ENCODE data around the gene PRM3. TPM values are rescaled to one million over a fixed set of nuclear protein-coding genes. Genes with fewer than 3 reads are reported as not detected.
A peak's percentile ranks its signal among the peaks of the same experiment; 100 is the strongest.

PRM3 gene
- polyA plus RNA-seq, 1 donor (not counting 4 experiments of a cell fraction or from before 2014, with no cell fraction given): not detected

DNA sequence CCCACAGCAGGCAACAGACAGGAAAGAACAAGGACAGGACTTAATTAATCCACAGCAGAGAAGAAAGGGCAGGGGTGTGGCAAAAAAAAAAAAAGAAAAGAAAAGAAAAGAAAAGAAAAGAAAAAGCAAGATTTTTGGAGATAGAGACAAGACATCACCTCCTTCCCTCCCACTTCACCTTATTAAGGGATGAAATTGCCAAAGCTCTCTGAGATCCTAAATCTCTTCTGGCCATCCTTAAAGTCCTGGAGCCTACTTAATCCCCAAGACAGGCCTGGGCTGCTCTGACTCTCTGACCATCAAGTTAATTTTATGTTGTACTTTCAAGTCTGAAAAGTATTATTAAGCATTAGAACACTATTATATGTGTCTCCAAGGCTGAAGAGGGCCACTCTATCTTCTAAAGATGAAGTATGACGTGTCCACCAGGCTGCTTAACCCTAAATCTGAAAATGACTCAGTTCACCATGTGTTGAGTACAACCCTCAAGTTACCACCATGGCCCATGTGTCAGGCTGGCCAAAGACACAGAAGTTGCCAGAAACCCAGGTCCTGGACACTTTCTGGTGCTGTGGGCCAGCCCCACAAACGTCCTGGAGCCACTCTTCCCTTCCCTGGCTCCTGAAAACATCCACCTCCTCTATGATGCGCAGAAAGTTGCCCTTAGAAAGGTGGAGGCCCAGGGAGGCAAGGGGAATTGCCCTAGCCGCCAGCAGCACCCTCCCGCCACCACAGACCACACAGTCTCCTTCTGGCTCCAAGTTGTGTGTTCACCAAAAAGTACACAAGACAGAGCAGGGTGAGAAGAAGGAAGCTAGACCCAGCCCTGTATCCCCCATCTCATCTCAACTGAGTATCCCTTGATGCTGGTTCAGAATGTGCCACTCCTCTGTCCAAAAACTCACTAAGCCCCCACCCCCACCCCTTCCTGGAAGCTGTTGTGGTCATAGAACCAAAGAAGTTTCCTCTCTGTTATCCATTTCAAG lies 20.1 kb downstream of the PRM3 start:
- Histone ChIP-seq H3K9me1 (ENCODE audit: control insufficient read depth, extremely low read depth, insufficient read depth, low read length) (no peaks in the 10 kb centered on the region), H3K9ac (ENCODE audit: control insufficient read depth, extremely low read depth, insufficient read depth, low read length) (no peak overlapping the region), H3K36me3 (ENCODE audit: control insufficient read depth in 2 of 2, extremely low read depth in 1 of 2, insufficient read depth in 2 of 2, low read length in 2 of 2) (no peaks in the 10 kb centered on the region), H3K27ac (ENCODE audit: control insufficient read depth, insufficient read depth, low read length) (no peak overlapping the region), H3K4me2 (ENCODE audit: control insufficient read depth, extremely low read depth, insufficient read depth, low read depth, low read length) (peak overlapping the region; percentile 85), H3K4me1 (ENCODE audit: control insufficient read depth, extremely low read depth, insufficient read depth, low read length) (peaks cover 20% of the 10 kb centered on the region), H3K27me3 (ENCODE audit: control insufficient read depth, extremely low read depth, insufficient read depth, low read length) (no peaks in the 10 kb centered on the region), H2AFZ (ENCODE audit: control insufficient read depth, low read length) (no peak overlapping the region), H3K9me3 (ENCODE audit: control insufficient read depth, low read depth, low read length) (no peaks in the 10 kb centered on the region), H3K4me3 (ENCODE audit: control insufficient read depth in 2 of 3, extremely low read depth in 1 of 3, insufficient read depth in 2 of 3, low read depth in 1 of 3, low read length in 3 of 3) (peak overlapping the region in 2 of 3 experiments; percentile 26 to 88), H3K79me2 (ENCODE audit: control insufficient read depth, insufficient read depth, low read length) (peaks cover 19% of the 10 kb centered on the region), H4K20me1 (ENCODE audit: control insufficient read depth, extremely low read depth, insufficient read depth, low read length) (no peaks in the 10 kb centered on the region)
- FAIRE-seq: no peak
- dilution Hi-C loops (cut with MboI; ENCODE audit: extremely low pct_ligation_motif_present, low sequenced_read_pairs): no loop called here
- no peak for DNase-seq (ENCODE audit: low read depth, low spot score)
- no peak for TF ChIP-seq EZH2 (IDR thresholded peaks at IDR 0.05; ENCODE audit: low read length)
- TF ChIP-seq, protein P1, sequence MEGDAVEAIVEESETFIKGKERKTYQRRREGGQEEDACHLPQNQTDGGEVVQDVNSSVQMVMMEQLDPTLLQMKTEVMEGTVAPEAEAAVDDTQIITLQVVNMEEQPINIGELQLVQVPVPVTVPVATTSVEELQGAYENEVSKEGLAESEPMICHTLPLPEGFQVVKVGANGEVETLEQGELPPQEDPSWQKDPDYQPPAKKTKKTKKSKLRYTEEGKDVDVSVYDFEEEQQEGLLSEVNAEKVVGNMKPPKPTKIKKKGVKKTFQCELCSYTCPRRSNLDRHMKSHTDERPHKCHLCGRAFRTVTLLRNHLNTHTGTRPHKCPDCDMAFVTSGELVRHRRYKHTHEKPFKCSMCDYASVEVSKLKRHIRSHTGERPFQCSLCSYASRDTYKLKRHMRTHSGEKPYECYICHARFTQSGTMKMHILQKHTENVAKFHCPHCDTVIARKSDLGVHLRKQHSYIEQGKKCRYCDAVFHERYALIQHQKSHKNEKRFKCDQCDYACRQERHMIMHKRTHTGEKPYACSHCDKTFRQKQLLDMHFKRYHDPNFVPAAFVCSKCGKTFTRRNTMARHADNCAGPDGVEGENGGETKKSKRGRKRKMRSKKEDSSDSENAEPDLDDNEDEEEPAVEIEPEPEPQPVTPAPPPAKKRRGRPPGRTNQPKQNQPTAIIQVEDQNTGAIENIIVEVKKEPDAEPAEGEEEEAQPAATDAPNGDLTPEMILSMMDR (optimal IDR thresholded peaks at IDR 0.05 in 1 of 3, IDR thresholded peaks at IDR 0.05 in 1 of 3, conservative IDR thresholded peaks at IDR 0.05 in 1 of 3; ENCODE audit: extremely low read depth in 1 of 3, insufficient read depth in 2 of 3, low read length in 3 of 3): no peak

DNA sequence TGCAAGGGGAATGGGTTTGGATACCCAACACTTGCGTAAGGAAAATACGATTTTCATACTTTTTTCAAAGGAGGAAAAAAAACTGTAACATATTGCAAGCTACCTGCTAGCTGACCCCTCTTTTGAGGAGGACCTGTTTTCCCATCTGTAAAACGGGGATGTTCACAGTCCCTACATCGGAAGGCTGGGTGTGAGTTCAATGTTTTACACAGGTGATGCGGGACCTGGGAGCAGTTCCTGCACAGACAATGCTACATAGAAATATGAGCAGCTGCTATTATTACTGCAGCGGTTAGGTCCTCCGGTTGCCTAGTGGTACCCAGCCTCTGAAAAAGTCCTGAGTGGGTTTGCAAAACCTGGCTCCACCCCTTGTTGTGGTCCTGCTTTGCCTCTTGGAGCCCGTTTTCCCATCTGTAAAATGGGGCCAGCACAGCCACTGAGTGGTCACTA lies 20.9 kb downstream of the PRM3 start:
- TF ChIP-seq, protein P1 (optimal IDR thresholded peaks at IDR 0.05 in 1 of 3, IDR thresholded peaks at IDR 0.05 in 1 of 3, conservative IDR thresholded peaks at IDR 0.05 in 1 of 3; ENCODE audit: extremely low read depth in 1 of 3, insufficient read depth in 2 of 3, low read length in 3 of 3): no peak
- no peak for TF ChIP-seq EZH2 (IDR thresholded peaks at IDR 0.05; ENCODE audit: low read length)
- H3K9ac ChIP-seq (ENCODE audit: control insufficient read depth, extremely low read depth, insufficient read depth, low read length): no peak overlapping the region
- dilution Hi-C loops (cut with MboI; ENCODE audit: extremely low pct_ligation_motif_present, low sequenced_read_pairs): no loop called here
- no peaks in the 10 kb centered on the region for H3K36me3 ChIP-seq (ENCODE audit: control insufficient read depth in 2 of 2, extremely low read depth in 1 of 2, insufficient read depth in 2 of 2, low read length in 2 of 2)
- DNase-seq (ENCODE audit: low read depth, low spot score) (no peak), FAIRE-seq (no peak)
- H2AFZ ChIP-seq (ENCODE audit: control insufficient read depth, low read length): no peak overlapping the region
- H3K4me3 ChIP-seq (ENCODE audit: control insufficient read depth in 2 of 3, extremely low read depth in 1 of 3, insufficient read depth in 2 of 3, low read depth in 1 of 3, low read length in 3 of 3): no peak overlapping the region
- peaks cover 19% of the 10 kb centered on the region for H3K79me2 ChIP-seq (ENCODE audit: control insufficient read depth, insufficient read depth, low read length)
- no peak overlapping the region for H3K27ac ChIP-seq (ENCODE audit: control insufficient read depth, insufficient read depth, low read length)
- peaks cover 20% of the 10 kb centered on the region for H3K4me1 ChIP-seq (ENCODE audit: control insufficient read depth, extremely low read depth, insufficient read depth, low read length)
- no peaks in the 10 kb centered on the region for H4K20me1 ChIP-seq (ENCODE audit: control insufficient read depth, extremely low read depth, insufficient read depth, low read length)
- no peaks in the 10 kb centered on the region for H3K27me3 ChIP-seq (ENCODE audit: control insufficient read depth, extremely low read depth, insufficient read depth, low read length)
- no peaks in the 10 kb centered on the region for H3K9me1 ChIP-seq (ENCODE audit: control insufficient read depth, extremely low read depth, insufficient read depth, low read length)
- H3K9me3 ChIP-seq (ENCODE audit: control insufficient read depth, low read depth, low read length): no peaks in the 10 kb centered on the region
- H3K4me2 ChIP-seq (ENCODE audit: control insufficient read depth, extremely low read depth, insufficient read depth, low read depth, low read length): no peak overlapping the region

All from keratinocyte (primary cell).